GM13976 (cell line): ENCODE measurements around the gene IFNG.

Experiments used
- DNase-seq: peaks from one replicate; pipeline ENCODE4 v3.0.0; 2012; ENCODE audit warnings: low spot score
- in situ Hi-C: fragments of 300-500 bp; cut with MboI; formaldehyde crosslinking; loops from one replicate; pipeline ENCODE4 v1.12.0; 2022; ENCODE audit warnings: low sequenced_read_pairs, mixed read lengths, inconsistent platforms; ENCODE audit not compliant: unreplicated experiment
- TF ChIP-seq, protein P1 (sequence below): IDR thresholded peaks from 2 replicates; pipeline ENCODE4 v1.5.1; 2012; ENCODE audit warnings: borderline replicate concordance, mild to moderate bottlenecking; ENCODE audit not compliant: insufficient read depth; ENCODE audit errors: extremely low read depth, missing control alignments, control extremely low read depth

The IFNG gene

DNA sequence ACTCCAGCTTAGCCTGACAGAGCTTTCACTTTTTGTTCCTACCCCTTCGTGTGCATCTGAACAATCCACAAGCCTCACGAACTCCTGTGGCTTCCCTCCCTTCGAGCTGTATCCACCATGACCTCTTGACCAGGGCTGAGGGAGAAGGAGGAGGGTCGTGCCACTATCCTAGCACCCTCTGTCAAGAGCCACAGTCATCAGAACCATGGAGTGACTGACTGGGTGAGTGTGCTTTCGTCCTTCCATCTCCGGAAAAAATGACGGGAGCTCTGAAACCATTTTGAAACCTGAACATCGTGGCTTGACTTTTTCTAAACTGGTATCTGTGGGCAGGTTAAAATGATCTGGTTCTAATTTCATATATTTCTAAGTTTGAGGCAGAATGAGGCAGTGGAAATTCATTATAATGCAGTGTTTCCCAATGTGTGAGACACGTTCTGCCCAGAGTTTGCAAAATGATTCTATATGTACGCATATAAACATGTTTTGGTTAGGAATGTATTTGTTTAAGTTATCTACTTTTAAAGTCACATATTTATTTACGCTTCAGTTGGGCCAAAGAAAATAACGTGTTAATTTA lies 39.1 kb upstream of the IFNG start:
- in situ Hi-C loops = no loop called here
- TF ChIP-seq, protein P1, sequence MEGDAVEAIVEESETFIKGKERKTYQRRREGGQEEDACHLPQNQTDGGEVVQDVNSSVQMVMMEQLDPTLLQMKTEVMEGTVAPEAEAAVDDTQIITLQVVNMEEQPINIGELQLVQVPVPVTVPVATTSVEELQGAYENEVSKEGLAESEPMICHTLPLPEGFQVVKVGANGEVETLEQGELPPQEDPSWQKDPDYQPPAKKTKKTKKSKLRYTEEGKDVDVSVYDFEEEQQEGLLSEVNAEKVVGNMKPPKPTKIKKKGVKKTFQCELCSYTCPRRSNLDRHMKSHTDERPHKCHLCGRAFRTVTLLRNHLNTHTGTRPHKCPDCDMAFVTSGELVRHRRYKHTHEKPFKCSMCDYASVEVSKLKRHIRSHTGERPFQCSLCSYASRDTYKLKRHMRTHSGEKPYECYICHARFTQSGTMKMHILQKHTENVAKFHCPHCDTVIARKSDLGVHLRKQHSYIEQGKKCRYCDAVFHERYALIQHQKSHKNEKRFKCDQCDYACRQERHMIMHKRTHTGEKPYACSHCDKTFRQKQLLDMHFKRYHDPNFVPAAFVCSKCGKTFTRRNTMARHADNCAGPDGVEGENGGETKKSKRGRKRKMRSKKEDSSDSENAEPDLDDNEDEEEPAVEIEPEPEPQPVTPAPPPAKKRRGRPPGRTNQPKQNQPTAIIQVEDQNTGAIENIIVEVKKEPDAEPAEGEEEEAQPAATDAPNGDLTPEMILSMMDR = no peak
- no peak for DNase-seq

GRCh38 chr12:68190301-68190700 lies 30.8 kb upstream of the IFNG start:
- TF ChIP-seq, protein P1 = no peak
- no peak for DNase-seq
- in situ Hi-C loops = no loop called here

- no peak for DNase-seq
- TF ChIP-seq, protein P1 = no peak
Measured at GRCh38 chr12:68189821-68190242, 30.3 kb upstream of the IFNG start.

GRCh38 chr12:68185598-68185997 lies 26.1 kb upstream of the IFNG start:
- TF ChIP-seq, protein P1 = no peak
- no peak for DNase-seq
- in situ Hi-C loops = no loop called here

More at GRCh38 chr12:68189821-68190242, 30.3 kb upstream of the IFNG start:
- in situ Hi-C loops = no loop called here

DNA sequence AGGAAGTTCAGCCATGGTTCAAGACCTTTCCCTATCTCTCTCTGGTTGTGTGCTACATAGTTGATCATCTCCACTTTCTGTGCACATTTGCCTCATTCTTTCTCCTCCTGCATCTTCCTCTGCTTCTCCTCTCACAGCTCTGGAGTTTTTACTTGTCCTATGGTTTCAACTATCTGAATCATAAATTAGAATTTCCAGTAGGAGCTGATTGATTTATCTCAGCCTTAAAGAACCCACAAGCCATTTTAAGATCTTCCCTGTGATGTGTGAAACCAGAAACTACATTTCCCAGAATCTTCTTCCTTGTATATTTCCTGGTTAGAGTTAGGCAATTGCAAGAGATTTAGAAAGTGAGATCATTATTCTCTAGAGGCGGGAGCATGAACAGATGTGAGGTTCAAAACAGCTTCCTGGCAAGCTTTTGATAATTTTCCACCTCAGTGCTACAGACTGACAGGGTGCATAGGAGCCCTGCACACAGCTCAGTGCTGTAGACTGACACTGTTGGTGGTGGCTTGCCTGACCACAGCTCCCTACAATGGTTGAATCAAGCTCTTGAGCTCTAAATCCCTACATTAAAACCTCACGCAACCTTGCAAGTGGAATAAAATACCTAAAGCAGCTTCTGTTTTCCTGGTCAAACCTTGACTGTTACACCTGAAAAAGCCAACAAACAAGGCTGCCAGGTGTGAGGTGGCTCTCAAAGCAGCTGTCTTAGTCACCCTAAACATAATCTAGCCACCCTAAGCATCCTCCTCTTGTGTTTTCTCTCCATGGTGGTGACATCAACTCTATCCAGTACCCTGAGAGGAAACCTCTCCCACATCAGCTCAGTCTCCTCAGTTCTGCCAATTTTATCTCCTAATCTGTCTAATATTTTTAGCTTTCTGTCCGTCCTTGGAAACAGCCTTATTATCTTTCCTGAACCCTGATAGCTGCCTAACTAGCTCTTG lies 21.5 kb upstream of the IFNG start:
- TF ChIP-seq, protein P1 = no peak
- in situ Hi-C loops = no loop called here
- DNase-seq = no peak

DNA sequence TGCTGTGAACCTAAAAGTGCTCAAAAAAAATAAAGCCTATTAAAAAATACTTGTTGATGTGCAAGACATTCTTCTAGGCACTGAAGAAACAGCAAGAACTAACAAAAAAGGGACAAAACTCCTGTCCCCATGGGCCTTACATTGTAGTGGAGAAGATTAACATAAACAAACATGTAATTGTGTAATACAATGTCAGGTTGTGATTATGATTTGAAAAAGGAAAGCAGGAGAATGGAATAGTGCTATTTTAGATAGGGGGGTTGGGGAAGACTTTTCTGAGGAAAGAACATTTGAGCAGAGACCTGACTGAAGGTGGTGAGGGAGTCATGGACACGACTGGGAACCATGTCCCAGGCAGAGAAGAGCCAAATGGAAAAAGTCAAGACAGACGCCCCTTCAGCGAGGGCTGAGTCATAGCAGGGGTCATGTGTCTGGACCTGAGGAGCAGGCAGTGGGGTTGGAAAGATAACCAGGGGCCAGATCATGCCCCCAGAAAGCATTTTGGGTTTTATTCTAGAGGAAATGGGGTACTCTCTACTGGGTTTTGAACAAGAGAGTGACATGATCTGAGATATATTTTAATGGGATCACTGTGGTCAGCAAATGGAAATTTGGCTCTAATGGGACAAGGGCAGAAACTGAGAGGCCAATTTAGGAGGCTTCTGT lies 19.4 kb upstream of the IFNG start:
- TF ChIP-seq, protein P1 = no peak
- no peak for DNase-seq
- in situ Hi-C loops = no loop called here
